ENCODE measurements around the gene UCN2. TPM values are rescaled to one million over a fixed set of nuclear protein-coding genes. Genes with fewer than 3 reads are reported as not detected.

Gene UCN2
- total RNA-seq, 1 experiment from 2014 or later, result 1.2 TPM

- no peak for DNase-seq (ENCODE audit: low read depth)
These were observed 29.0 kb upstream of the UCN2 start for GRCh38 chr3:48592519-48593087.

GRCh38 chr3:48591886-48592518, 28.4 kb upstream of the UCN2 start:
- no peak for DNase-seq (ENCODE audit: low read depth)
- in situ Hi-C loops (cut with HindIII; ENCODE audit: low pct_unique_long_range_greater_than_20kb, low sequenced_read_pairs), result no loop called here

More at GRCh38 chr3:48592519-48593087, 29.0 kb upstream of the UCN2 start:
- in situ Hi-C loops (cut with HindIII; ENCODE audit: low pct_unique_long_range_greater_than_20kb, low sequenced_read_pairs), result no loop called here

DNA sequence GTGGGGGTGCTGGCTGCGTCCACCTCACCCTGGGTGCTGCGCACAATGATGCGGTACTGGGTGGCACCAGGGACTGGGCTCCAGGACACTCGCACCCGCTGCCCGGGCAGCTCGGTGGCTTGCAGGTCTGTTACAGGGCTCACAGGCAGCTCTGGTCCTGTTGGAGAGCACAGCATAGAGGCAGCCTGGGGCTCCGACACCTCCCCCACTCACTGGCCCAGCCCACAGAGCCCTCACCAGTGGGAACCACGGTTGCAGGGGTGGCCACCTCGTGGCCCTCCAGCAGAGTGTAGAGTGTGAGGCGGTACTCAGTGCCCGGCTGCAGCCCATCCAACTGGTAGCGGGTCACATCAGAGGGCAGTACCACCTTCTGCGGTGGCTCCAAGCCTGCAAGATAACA, 27.9 kb upstream of the UCN2 start:
- in situ Hi-C loops (cut with HindIII; ENCODE audit: low pct_unique_long_range_greater_than_20kb, low sequenced_read_pairs), result no loop called here
- no peak for DNase-seq (ENCODE audit: low read depth)

DNA sequence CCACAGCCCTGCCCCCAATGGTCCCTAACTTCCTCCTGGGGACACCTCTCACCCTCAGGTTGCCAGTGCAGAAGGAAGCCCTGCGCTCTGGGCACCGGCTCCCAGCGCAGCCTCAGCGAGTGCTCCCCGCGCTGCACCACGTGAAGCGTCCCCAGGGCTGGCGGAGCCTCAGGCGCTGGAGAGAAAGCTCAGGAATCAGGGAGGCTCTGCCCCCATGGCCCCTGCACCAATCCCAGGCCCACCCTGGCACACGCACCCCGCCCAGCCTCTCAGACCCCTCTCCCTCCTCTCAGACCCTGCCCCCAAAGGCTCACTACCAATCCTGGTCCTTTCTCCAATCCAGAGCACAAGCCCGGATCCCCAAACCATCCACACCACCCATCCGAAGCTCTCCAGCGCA, 24.6 kb upstream of the UCN2 start:
- DNase-seq (ENCODE audit: low read depth), result no peak
- in situ Hi-C loops (cut with HindIII; ENCODE audit: low pct_unique_long_range_greater_than_20kb, low sequenced_read_pairs), result no loop called here

DNA sequence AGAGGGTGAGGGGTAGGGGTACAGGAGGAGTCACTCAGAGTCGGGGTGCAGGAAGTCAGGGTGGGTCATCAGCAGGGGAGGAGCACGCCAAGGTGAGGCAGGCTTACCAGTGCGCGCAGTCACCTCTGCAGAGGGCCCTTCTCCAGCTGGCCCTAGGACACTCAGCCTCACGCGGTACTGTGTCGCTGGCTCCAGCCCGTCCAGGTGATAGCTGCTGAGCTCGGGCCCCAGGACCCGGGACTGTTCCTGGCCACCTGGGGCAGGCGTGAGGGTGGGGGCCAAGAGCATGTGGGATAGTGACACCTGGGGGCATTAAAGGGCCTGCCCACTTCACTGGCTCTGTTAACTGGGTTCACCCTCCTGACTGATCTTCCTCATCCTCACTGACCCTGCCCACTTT, 24.1 kb upstream of the UCN2 start:
- DNase-seq (ENCODE audit: low read depth), result no peak
- in situ Hi-C loops (cut with HindIII; ENCODE audit: low pct_unique_long_range_greater_than_20kb, low sequenced_read_pairs), result no loop called here

DNA sequence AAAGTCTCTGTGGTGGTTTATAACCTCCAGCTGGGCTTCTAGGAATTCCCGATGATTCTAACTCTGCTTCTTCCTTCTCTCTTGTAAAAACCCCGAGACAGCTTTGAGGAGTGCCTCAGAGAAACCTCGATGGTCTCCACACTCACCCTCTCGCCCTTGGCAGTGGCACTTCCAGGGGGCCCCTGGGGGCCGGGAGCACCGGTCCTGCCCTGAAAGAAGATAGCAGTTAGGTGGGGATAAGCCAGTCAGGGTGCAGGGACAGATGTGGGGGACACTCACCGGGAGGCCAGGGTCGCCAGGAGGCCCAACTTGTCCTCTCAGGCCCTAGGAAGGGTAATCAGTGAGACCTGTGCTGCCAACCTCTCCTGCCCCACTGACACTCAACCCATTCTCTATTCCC, 21.8 kb upstream of the UCN2 start:
- in situ Hi-C loops (cut with HindIII; ENCODE audit: low pct_unique_long_range_greater_than_20kb, low sequenced_read_pairs), result no loop called here
- no peak for DNase-seq (ENCODE audit: low read depth)

- in situ Hi-C loops (cut with HindIII; ENCODE audit: low pct_unique_long_range_greater_than_20kb, low sequenced_read_pairs), result no loop called here
- DNase-seq (ENCODE audit: low read depth), result no peak
These were observed 21.3 kb upstream of the UCN2 start for GRCh38 chr3:48584836-48585235.

DNA sequence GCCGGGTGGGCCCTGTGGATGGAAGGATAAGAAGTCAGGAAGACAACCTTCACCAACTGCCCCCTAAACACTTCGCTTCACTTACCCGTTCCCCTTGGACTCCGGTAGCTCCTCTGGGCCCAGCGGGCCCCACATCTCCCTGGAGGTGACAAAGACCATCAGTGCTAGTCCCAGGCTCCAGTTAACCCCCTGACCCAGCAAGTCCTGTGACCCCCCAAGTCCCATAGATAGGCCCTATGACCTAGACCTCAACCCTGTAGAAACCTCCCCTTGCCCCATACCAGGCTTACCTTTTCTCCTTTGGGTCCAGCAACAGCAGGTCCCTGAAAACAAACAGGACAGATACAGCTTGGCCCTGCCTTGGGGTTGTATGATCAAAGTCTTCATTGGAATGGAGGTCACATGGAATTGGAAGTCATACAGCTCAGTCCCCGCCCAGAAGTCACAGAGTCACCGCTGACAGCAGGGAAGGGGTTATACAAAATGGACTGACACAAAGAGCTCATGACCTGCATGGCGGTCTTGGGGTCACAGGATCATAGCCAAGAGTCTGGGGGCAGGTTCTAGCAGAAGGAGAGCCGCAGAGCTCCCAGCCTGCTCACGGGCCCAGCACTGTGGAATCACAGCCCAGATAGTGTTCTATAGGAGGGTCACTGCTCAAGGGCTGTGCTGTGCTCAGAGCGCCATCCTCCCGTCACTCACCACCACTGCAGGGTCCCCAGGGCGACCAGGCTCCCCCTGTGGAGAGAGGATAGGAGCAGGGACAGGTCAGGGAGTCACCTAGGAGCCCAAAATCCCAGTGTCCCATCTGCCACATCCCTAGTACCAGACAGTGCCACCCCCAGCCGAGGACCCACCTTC, 18.3 kb upstream of the UCN2 start:
- in situ Hi-C loops (cut with HindIII; ENCODE audit: low pct_unique_long_range_greater_than_20kb, low sequenced_read_pairs), result no loop called here
- DNase-seq (ENCODE audit: low read depth), result no peak

- in situ Hi-C loops (cut with HindIII; ENCODE audit: low pct_unique_long_range_greater_than_20kb, low sequenced_read_pairs), result no loop called here
These were observed 13.1 kb upstream of the UCN2 start for GRCh38 chr3:48576647-48577046.

GRCh38 chr3:48575366-48575765, 11.8 kb upstream of the UCN2 start:
- DNase-seq (ENCODE audit: low read depth), result no peak
- in situ Hi-C loops (cut with HindIII; ENCODE audit: low pct_unique_long_range_greater_than_20kb, low sequenced_read_pairs), result no loop called here

More at GRCh38 chr3:48576647-48577046, 13.1 kb upstream of the UCN2 start:
- DNase-seq (ENCODE audit: low read depth), result no peak

DNA sequence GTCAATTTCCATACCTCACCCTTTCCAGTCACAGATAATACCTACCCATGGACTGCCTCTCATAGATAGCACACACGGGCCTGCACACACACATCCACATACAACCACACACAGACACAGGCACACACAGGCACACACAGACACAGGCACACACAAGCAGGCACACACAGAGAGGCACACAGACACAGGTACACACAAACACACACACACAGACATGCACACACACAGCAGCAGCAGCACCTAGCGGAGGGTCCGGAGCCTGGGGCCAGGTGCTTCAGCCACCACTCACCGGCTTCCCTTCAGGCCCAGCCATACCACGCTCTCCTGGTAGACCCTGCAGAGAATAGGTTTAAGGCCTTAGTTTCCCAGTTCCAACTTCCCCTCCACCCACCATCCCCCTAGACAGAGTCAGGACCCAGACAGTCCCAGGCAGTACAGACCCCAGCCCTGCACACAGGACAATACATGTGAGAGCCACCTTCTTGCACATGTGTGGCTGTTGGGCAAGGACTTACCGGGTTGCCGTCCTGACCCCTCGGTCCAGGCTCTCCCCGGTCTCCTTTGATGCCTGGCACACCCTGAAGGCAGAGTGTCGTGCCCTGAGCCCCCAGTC, 10.5 kb upstream of the UCN2 start:
- DNase-seq (ENCODE audit: low read depth), result no peak
- in situ Hi-C loops (cut with HindIII; ENCODE audit: low pct_unique_long_range_greater_than_20kb, low sequenced_read_pairs), result no loop called here

- no peak for DNase-seq (ENCODE audit: low read depth)
- in situ Hi-C loops (cut with HindIII; ENCODE audit: low pct_unique_long_range_greater_than_20kb, low sequenced_read_pairs), result no loop called here
These were observed 8.9 kb upstream of the UCN2 start for GRCh38 chr3:48572517-48572916.

- no peak for DNase-seq (ENCODE audit: low read depth)
- in situ Hi-C loops (cut with HindIII; ENCODE audit: low pct_unique_long_range_greater_than_20kb, low sequenced_read_pairs), result no loop called here
These were observed 8.4 kb upstream of the UCN2 start for GRCh38 chr3:48571938-48572337.

- DNase-seq (ENCODE audit: low read depth), result no peak
- in situ Hi-C loops (cut with HindIII; ENCODE audit: low pct_unique_long_range_greater_than_20kb, low sequenced_read_pairs), result no loop called here
These were observed 6.3 kb upstream of the UCN2 start for GRCh38 chr3:48569808-48570450.

DNA sequence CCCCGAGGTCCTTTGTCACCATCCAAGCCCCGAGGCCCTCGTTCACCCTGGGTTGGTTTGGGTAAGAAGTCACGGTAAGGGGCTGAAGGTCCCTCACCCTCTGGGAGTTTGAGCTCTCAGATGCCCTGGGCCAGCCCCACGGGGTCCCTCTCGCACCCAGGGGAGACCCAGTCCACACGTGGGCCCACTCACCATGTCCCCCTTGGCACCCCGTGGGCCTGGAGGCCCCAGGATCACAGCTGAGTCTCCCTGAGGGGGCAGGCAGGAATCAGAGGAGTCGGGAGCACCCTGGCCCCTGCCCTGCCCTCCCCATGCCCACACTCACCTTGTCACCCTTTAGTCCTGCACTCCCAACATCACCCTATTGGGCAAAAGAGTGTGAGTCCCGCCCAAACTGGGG, 5.8 kb upstream of the UCN2 start:
- in situ Hi-C loops (cut with HindIII; ENCODE audit: low pct_unique_long_range_greater_than_20kb, low sequenced_read_pairs), result no loop called here
- no peak for DNase-seq (ENCODE audit: low read depth)

- no peak for DNase-seq (ENCODE audit: low read depth)
- in situ Hi-C loops (cut with HindIII; ENCODE audit: low pct_unique_long_range_greater_than_20kb, low sequenced_read_pairs), result no loop called here
These were observed 4.9 kb upstream of the UCN2 start for GRCh38 chr3:48568476-48568875.

GRCh38 chr3:48567500-48567899, 3.9 kb upstream of the UCN2 start:
- in situ Hi-C loops (cut with HindIII; ENCODE audit: low pct_unique_long_range_greater_than_20kb, low sequenced_read_pairs), result no loop called here
- no peak for DNase-seq (ENCODE audit: low read depth)

DNA sequence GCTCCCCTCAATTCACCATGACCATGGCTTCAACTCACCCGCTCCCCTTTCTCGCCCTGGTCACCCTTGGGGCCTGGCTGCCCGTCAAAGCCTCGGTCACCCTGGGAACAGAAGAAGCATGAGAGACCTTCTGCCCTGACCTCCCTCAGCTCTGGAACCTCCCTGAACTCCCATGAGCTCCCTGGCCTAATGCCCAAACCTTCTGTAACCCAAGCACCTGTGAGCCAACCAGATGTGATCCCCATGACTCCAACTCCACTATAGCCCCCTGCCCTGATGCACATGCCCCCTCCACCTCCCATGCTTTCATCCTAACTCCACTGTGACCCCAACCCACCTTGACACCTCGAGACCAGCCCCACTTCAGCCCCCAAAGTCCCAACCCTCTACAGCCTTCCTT, 3.5 kb upstream of the UCN2 start:
- DNase-seq (ENCODE audit: low read depth), result no peak

DNA sequence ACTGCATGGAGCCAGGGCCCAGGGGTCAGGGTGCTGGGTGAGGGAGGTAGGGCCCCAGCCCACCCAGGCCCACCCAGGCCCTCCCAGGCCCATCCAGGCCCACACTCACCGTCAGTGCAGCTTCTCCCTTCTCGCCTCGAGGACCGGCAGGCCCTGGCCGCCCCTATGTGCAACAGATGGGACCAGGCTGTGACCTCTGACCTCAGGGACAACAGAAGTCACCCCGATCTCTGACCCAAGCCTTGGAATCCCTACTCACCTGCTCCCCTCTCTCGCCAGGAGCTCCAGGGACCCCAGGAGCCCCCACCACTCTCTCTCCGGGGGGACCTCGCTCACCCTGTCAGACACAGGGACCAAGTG, 2.8 kb upstream of the UCN2 start:
- no peak for DNase-seq (ENCODE audit: low read depth)
- in situ Hi-C loops (cut with HindIII; ENCODE audit: low pct_unique_long_range_greater_than_20kb, low sequenced_read_pairs), result no loop called here

More for the DNA sequence above, 3.5 kb upstream of the UCN2 start:
- in situ Hi-C loops (cut with HindIII; ENCODE audit: low pct_unique_long_range_greater_than_20kb, low sequenced_read_pairs), result no loop called here
